Trophoblast cell (in vitro differentiated cells and primary cell): ENCODE results near the gene PCBP4. TPM values are rescaled to one million over a fixed set of nuclear protein-coding genes. Genes with fewer than 3 reads are reported as not detected.

Experiments
- DNase-seq, 2 donors: peaks; one replicate each; pipeline ENCODE4 v3.0.0-alpha.2; 2016
- H2AFZ ChIP-seq: 2 replicates; pipeline ENCODE4 v1.6.1; 2013; ENCODE audit warnings: low read length, moderate library complexity, mild to moderate bottlenecking; ENCODE audit not compliant: insufficient read depth, poor library complexity
- H2AK5ac ChIP-seq: 2 replicates; pipeline ENCODE4 v1.6.1; 2013; ENCODE audit warnings: mild to moderate bottlenecking, low read length
- H2BK120ac ChIP-seq: 2 replicates; pipeline ENCODE4 v1.6.1; 2013; ENCODE audit warnings: low read length, mild to moderate bottlenecking, moderate library complexity; ENCODE audit not compliant: insufficient read depth, poor library complexity
- H2BK12ac ChIP-seq: 2 replicates; pipeline ENCODE4 v1.6.1; 2013; ENCODE audit warnings: mild to moderate bottlenecking, low read length, moderate library complexity
- H2BK5ac ChIP-seq: 2 replicates; pipeline ENCODE4 v1.6.1; 2013; ENCODE audit warnings: low read length, low read depth, moderate library complexity, mild to moderate bottlenecking; ENCODE audit not compliant: poor library complexity
- H3K14ac ChIP-seq: 2 replicates; pipeline ENCODE4 v1.6.1; 2013; ENCODE audit warnings: mild to moderate bottlenecking, low read length
- H3K18ac ChIP-seq: 2 replicates; pipeline ENCODE4 v1.6.1; 2013; ENCODE audit warnings: mild to moderate bottlenecking, low read length
- H3K23ac ChIP-seq: 2 replicates; pipeline ENCODE4 v1.6.1; 2013; ENCODE audit warnings: low read length
- H3K27ac ChIP-seq: 2 replicates; pipeline ENCODE4 v1.5.1; 2013; ENCODE audit warnings: low read depth, mild to moderate bottlenecking, inconsistent platforms, low read length, moderate library complexity
- H3K27me3 ChIP-seq: 2 replicates; pipeline ENCODE4 v1.6.1; 2013; ENCODE audit warnings: inconsistent platforms, mild to moderate bottlenecking, low read length, moderate library complexity; ENCODE audit not compliant: insufficient read depth
- H3K36me3 ChIP-seq, 2 experiments: 1 replicate in 1 of 2; 2 replicates in 1 of 2; pipeline ENCODE4 v1.6.1; 2013; ENCODE audit warnings: low read length in 2 of 2, mild to moderate bottlenecking in 2 of 2, moderate library complexity in 1 of 2; ENCODE audit not compliant: insufficient read depth in 2 of 2, control insufficient read depth in 1 of 2
- H3K4ac ChIP-seq: 2 replicates; pipeline ENCODE4 v1.6.1; 2013; ENCODE audit warnings: low read depth, mild to moderate bottlenecking, low read length, moderate library complexity
- H3K4me1 ChIP-seq, 2 experiments: 1 replicate in 1 of 2; 2 replicates in 1 of 2; pipeline ENCODE4 v1.6.1; 2013; ENCODE audit warnings: low read length in 2 of 2, mild to moderate bottlenecking in 2 of 2, moderate library complexity in 1 of 2; ENCODE audit not compliant: insufficient read depth in 2 of 2, control insufficient read depth in 1 of 2
- H3K4me2 ChIP-seq: 2 replicates; pipeline ENCODE4 v1.6.1; 2013; ENCODE audit warnings: inconsistent platforms, mild to moderate bottlenecking, low read length, moderate library complexity
- H3K4me3 ChIP-seq: 2 replicates; pipeline ENCODE4 v1.5.1; 2013; ENCODE audit warnings: mild to moderate bottlenecking, low read depth, low read length, inconsistent platforms
- H3K79me1 ChIP-seq: one replicate; pipeline ENCODE4 v1.6.1; 2013; ENCODE audit warnings: low read length
- H3K79me2 ChIP-seq: 2 replicates; pipeline ENCODE4 v1.6.1; 2013; ENCODE audit warnings: low read length, mild to moderate bottlenecking; ENCODE audit not compliant: control insufficient read depth, insufficient read depth, poor library complexity
- H3K9ac ChIP-seq: 2 replicates; pipeline ENCODE4 v1.6.1; 2013; ENCODE audit warnings: mild to moderate bottlenecking, low read length
- H3K9me3 ChIP-seq: 2 replicates; pipeline ENCODE4 v1.6.1; 2013; ENCODE audit warnings: low read depth, mild to moderate bottlenecking, control low read depth, inconsistent platforms, low read length; ENCODE audit not compliant: insufficient read depth
- H4K12ac ChIP-seq: 2 replicates; pipeline ENCODE4 v1.6.1; 2013; ENCODE audit warnings: low read depth, mild to moderate bottlenecking, low read length, moderate library complexity
- H4K8ac ChIP-seq: 2 replicates; pipeline ENCODE4 v1.6.1; 2013; ENCODE audit warnings: low read depth, mild to moderate bottlenecking, low read length, moderate library complexity
- H4K91ac ChIP-seq: one replicate; pipeline ENCODE4 v1.6.1; 2013; ENCODE audit warnings: low read depth, mild to moderate bottlenecking, low read length, moderate library complexity
- WGBS: extraction: QIAGEN DNeasy Blood & Tissue Kit; methylation state at CpG from one replicate; pipeline ENCODE4 v1.1.7; 2013; ENCODE audit warnings: missing lambda C conversion rate; ENCODE audit not compliant: insufficient read length, insufficient coverage; ENCODE audit errors: extremely low coverage; 5-methylcytosine and 5-hydroxymethylcytosine counted together
- polyA plus RNA-seq: library from polyadenylated mRNA; stranded (reverse); fragments of 200-250 nt; gene quantifications from 2 replicates; pipeline ENCODE4 v1.2.3, GENCODE V29; 2013

PCBP4 gene
- polyA plus RNA-seq, result 25.0 and 25.9 TPM in 2 replicates

- peaks cover 10% of the 10 kb centered on the region for H3K79me2 ChIP-seq
These were observed at the start of gene PCBP4 for GRCh38 chr3:51967384-51968169. Gene PCBP4 (minus strand): TSS chr3:51967454. CDS start chr3:51961240, 6,214 bp downstream.

GRCh38 chr3:52015438-52016228, 48.4 kb upstream of the PCBP4 start:
- Histone ChIP-seq H3K4me2 (no peak overlapping the region), H4K8ac (no peak overlapping the region), H3K36me3 (no peaks in the 10 kb centered on the region), H3K79me1 (no peaks in the 10 kb centered on the region), H2BK12ac (no peak overlapping the region), H2AK5ac (no peak overlapping the region), H3K4me3 (no peak overlapping the region), H4K12ac (no peak overlapping the region), H3K4ac (no peak overlapping the region), H3K27me3 (no peaks in the 10 kb centered on the region), H3K14ac (no peak overlapping the region), H3K23ac (no peak overlapping the region), H3K9me3 (no peaks in the 10 kb centered on the region), H3K27ac (no peak overlapping the region), H3K4me1 (no peaks in the 10 kb centered on the region), H2BK120ac (no peak overlapping the region), H3K79me2 (no peaks in the 10 kb centered on the region), H2BK5ac (no peak overlapping the region), H2AFZ (no peak overlapping the region), H3K18ac (no peak overlapping the region), H3K9ac (no peak overlapping the region), H4K91ac (no peak overlapping the region)
- DNase-seq, result no peak
- WGBS, result no CpG with 5 or more reads among the region's 13 CpGs

More at GRCh38 chr3:51967384-51968169, at the start of gene PCBP4:
- H3K79me1 ChIP-seq, result peaks cover 13% of the 10 kb centered on the region
- H2BK12ac ChIP-seq, result peak within 1 kb of the TSS; percentile 80
- peak within 1 kb of the TSS; percentile 94 for H2AK5ac ChIP-seq
- H3K36me3 ChIP-seq, result peaks cover 0 to 2% of the 10 kb centered on the region in 2 experiments
- H3K4me1 ChIP-seq, result peaks cover 13 to 23% of the 10 kb centered on the region in 2 experiments
- peak within 1 kb of the TSS; percentile 93 for H2AFZ ChIP-seq
- no CpG with 5 or more reads among the region's 90 CpGs for WGBS
- H3K27me3 ChIP-seq, result no peaks in the 10 kb centered on the region
- peak within 1 kb of the TSS; percentile 98 for H4K91ac ChIP-seq
- H3K23ac ChIP-seq, result no peak within 1 kb of the TSS
- peak within 1 kb of the TSS; percentile 75 for H3K9ac ChIP-seq
- H3K18ac ChIP-seq, result peak within 1 kb of the TSS; percentile 99
- H4K8ac ChIP-seq, result peak within 1 kb of the TSS; percentile 98
- peak; percentile 51 to 70 for DNase-seq
- H3K4me3 ChIP-seq, result peak within 1 kb of the TSS; percentile 75
- H4K12ac ChIP-seq, result peak within 1 kb of the TSS; percentile 98
- H2BK120ac ChIP-seq, result peak within 1 kb of the TSS; percentile 98
- peak within 1 kb of the TSS; percentile 92 for H2BK5ac ChIP-seq
- H3K4ac ChIP-seq, result peak within 1 kb of the TSS; percentile 87
- peak within 1 kb of the TSS; percentile 85 for H3K4me2 ChIP-seq
- H3K14ac ChIP-seq, result peak within 1 kb of the TSS; percentile 100
- no peaks in the 10 kb centered on the region for H3K9me3 ChIP-seq
- H3K27ac ChIP-seq, result peak within 1 kb of the TSS; percentile 80

GRCh38 chr3:52014613-52015012, 47.4 kb upstream of the PCBP4 start:
- Histone ChIP-seq H3K23ac (no peak overlapping the region), H3K9me3 (no peaks in the 10 kb centered on the region), H2BK5ac (no peak overlapping the region), H3K27me3 (no peaks in the 10 kb centered on the region), H2AK5ac (no peak overlapping the region), H3K27ac (no peak overlapping the region), H3K79me1 (no peaks in the 10 kb centered on the region), H4K12ac (no peak overlapping the region), H3K9ac (no peak overlapping the region), H3K36me3 (no peaks in the 10 kb centered on the region), H3K4me1 (no peaks in the 10 kb centered on the region), H3K18ac (no peak overlapping the region), H2AFZ (peak overlapping the region; percentile 1), H4K8ac (no peak overlapping the region), H3K4me3 (no peak overlapping the region), H4K91ac (no peak overlapping the region), H2BK120ac (no peak overlapping the region), H3K14ac (no peak overlapping the region), H2BK12ac (no peak overlapping the region), H3K79me2 (no peaks in the 10 kb centered on the region), H3K4me2 (no peak overlapping the region), H3K4ac (no peak overlapping the region)
- no peak for DNase-seq
- no CpG with 5 or more reads among the region's 8 CpGs for WGBS

- Histone ChIP-seq H3K4ac (no peak overlapping the region), H4K12ac (no peak overlapping the region), H3K36me3 (no peaks in the 10 kb centered on the region), H3K27me3 (no peaks in the 10 kb centered on the region), H3K4me2 (no peak overlapping the region), H3K9ac (no peak overlapping the region), H3K4me3 (no peak overlapping the region), H2BK5ac (no peak overlapping the region), H2AFZ (no peak overlapping the region), H3K18ac (no peak overlapping the region), H2BK120ac (no peak overlapping the region), H2BK12ac (no peak overlapping the region), H3K27ac (no peak overlapping the region), H3K23ac (no peak overlapping the region), H2AK5ac (no peak overlapping the region), H4K91ac (no peak overlapping the region), H3K79me1 (no peaks in the 10 kb centered on the region), H3K14ac (no peak overlapping the region), H3K9me3 (no peaks in the 10 kb centered on the region), H4K8ac (no peak overlapping the region), H3K4me1 (no peaks in the 10 kb centered on the region), H3K79me2 (no peaks in the 10 kb centered on the region)
- no peak for DNase-seq
- no CpG with 5 or more reads among the region's 6 CpGs for WGBS
These were observed 46.7 kb upstream of the PCBP4 start for GRCh38 chr3:52013802-52014598.
